Activated CD4-positive, alpha-beta T cell treated with anti-CD3 and anti-CD28 coated beads for 24 hours (primary cell): ENCODE results near the gene RCBTB1.

Experiments
- DNase-seq, 2 donors: peaks; one replicate each; pipeline ENCODE4 v3.0.0-alpha.2; 2020; ENCODE audit warnings: low read depth in 2 of 2

RCBTB1 gene

DNA sequence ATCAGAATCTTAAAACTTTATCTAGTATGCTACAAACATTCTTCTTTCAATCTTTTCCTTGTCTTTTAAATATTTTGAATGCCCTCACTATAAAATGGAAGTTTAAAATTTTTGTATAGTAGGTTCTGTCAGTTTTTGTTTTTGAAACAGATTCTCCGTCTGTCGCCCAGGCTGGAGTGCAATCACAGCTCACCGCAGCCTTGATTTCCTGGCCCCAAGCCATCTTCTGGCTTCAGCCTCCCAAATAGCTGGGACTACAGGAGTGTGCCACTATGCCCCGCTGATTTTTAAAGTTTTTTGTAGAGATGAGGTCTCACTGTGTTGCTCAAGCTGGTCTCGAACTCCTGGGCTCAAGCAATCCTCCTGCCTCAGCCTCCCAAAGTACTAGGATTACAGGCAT is 68.9 kb downstream of the RCBTB1 start:
- no peak for DNase-seq

DNA sequence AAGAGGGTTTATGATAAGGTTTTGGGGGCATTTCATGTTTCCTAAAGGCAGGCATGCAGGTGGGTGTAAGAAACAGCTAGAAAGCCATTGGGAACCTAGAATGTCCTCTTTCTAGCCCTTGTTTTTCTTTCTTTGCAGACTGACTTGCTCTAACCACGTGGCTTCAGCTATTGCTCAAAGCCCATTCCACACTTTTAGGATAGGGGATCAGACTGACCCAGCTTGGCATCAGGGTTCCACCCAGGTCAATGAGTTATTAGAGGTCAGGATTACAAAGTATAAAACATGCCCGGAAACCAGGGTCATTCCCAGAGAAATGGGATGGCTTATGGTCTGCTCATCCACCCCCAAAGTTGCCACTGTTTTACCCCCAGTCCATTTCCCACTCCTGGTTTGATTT is 72.8 kb downstream of the RCBTB1 start:
- DNase-seq = no peak

DNA sequence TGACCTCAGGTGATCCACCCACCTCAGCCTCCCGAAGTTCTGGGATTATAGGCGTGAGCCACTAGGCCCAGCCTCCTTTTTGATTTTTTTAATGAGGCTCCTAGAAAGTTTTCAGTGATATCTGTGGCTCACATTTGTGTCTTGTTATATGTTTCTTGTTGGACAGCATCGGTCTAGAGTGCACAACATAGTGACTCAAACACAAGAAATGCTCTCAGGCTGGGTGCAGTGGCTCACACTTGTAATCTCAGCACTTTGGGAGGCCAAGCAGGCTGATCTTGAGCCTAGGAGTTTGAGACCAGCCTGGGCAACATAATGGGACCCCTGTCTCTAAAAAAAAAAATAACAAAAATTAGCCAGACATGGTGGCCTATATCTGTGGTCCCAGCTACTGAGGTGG is 81.4 kb downstream of the RCBTB1 start:
- no peak for DNase-seq

DNA sequence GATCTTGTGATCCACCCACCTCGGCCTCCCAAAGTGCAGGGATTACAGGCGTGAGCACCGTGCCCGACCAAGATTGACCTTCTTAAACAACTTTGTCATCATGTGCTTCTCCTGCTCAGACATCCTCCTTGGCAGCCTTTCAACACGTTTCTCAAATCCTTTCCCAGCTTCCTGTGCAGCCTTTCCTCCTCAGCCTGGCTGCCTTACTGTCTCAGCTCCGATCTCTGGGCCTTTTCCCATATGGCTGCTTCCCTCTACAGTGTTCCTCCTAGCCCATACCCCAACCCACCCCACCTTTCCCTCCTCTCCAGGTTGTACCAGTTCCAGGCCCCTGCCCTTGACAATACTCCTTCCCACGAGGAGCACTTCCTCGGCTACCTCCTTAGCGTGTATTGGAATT is 82.4 kb downstream of the RCBTB1 start:
- DNase-seq = no peak

DNA sequence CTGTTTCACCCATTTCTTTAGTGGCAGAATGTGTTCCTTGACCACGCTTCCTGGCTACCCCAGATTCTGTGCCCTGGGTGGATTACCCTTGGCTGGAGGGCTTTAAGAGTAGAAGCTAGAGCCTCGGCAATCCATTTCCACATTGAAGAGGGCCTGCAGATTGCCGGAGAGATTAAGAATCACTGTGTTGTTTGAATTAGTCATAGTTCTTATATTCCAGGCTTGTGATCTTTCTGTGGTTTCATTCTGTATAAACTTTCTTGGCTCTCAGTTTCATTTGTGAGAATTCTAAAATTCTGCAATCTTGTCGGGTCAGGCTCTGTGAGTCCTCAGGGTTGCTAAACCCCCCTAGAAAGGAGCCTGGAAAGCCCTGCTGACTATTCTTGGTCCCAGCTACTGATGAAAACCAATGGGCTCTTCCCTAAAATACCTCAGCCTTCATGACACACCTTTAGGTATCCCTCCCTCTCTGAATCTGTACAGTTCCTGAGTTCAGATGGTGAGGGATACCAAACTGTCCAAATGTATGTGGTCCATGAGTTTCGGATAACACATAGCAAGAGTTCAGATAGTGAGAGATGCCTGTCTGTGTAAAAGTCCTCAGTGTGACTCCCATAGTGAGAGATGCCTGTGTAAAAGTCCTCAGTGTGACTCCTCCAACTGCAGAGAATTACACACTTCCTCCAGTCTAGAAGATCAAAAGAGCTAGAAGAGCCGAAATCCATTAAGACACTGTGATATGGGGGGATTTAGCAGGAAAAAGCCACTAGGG is 85.3 kb downstream of the RCBTB1 start:
- DNase-seq = no peak

DNA sequence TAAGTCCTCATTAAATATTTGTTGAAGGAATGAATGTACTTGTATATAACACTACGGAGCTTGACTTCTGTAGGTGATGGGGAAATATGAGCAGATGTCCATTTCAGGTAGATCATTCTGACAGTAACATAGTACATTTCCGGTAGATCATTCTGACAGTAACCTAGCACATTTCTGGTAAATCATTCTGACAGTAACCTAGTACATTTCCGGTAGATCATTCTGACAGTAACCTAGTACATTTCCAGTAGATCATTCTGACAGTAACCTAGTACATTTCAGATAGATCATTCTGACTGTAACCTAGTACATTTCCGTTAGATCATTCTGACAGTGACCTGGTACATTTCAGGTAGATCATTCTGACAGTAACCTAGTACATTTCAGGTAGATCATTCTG is 87.2 kb downstream of the RCBTB1 start:
- no peak for DNase-seq

DNA sequence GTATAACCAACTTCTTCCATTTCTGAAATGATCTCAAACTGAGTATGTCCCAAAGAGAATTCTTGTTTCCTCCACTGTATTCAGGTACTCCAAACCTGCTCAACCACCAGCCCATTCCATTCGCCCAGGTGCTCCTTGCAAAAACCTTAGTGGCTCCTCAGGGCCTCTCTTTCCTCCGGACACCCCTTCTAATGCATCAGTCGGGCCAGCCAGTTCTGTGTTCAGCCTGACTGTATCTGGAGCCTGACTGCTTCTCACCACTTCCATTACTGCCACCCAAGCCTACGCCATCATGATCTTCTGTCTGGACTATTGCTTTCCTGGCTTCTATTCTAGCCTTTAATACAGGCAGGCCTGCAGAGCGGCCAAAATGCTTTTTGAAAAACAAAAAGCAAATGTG is 88.1 kb downstream of the RCBTB1 start:
- DNase-seq = no peak

DNA sequence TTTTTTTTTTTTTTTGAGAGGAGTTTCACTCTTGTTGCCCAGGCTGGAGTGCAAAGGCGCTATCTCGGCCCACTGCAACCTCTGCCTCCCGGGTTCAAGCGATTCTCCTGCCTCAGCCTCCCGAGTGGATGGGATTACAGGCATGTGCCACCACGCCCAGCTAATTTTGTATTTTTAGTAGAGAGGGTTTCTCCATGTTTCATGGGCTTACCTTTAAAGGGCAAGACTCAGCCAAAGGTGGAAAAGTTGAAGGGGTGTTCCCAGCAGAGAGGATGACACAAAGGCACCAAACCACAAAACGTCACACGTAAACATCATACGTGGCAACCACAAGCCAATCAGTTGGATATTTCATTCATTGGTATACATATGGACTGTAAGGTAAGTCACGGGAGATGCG is 88.5 kb downstream of the RCBTB1 start:
- peak in 1 of 2 donors; percentile 33 for DNase-seq

DNA sequence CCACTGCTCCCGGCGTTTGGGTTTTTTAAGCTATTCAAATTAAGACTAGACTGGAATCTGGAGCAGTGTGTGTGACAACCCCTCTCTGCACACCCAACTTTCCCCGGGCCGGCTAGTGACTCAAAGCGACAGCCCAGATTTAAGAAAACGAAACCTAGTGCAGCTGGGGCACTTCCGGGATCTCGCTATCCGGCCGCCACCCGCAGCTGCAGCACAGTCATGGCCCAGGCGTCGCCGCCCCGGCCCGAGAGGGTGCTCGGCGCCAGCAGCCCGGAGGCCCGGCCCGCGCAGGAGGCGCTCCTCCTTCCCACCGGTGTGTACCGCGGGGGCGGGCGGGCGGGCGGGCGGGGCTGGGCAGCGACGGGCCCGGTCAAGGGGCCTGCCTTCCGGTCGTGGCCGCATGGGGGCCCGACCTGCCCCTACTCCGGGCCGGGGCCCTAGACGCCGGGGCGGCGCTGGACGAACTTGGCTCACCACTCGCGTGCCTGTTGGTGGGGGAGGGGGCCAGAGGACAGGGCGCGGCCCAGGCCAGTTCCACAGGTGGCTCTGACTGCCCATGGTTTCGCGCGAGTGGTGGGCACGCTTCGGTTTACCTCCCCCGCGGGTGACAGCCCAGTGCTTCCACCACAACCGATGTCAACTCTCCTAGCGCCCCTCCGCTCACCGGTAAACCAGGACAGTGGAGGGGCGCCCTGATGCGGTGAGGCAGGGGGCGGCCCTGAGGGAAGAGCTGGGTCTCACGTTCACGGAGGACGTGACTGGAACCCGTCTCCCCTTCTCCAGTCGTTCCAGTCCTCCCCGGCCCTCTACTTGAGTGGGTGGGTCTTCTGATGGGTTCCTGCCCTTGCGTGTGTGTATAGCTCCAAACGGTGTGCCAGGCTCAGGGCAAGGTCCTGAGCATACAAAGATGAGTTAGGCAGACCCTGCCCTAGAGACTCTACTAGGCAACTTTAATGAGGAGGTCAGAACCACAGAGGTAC is 89.3 kb downstream of the RCBTB1 start, which contains the start of gene PHF11:
PHF11 (plus strand) TSS at position 171 of the 980 bp plus-strand sequence; CDS start at position 220, 49 bp downstream.
- DNase-seq = peak; percentile 78 to 82

DNA sequence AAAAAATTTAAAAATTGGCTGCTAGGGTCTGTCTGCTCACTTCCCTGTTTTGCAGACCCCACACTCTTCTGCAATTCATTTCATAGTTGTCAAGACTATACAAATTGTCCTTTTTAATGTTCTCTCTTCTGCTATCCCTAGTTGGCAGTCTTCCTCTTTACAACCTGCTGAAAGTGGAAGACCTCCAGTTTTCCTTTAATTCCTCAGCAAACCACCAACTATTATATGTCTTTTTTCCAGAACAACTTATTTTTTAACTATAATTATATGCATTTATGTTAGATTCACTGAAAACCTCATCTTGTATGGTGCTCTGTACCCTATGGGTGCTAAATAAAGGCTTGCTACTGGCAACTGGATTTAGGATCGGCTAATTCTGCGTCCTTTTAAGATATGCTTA is 90.7 kb downstream of the RCBTB1 start:
- no peak for DNase-seq

DNA sequence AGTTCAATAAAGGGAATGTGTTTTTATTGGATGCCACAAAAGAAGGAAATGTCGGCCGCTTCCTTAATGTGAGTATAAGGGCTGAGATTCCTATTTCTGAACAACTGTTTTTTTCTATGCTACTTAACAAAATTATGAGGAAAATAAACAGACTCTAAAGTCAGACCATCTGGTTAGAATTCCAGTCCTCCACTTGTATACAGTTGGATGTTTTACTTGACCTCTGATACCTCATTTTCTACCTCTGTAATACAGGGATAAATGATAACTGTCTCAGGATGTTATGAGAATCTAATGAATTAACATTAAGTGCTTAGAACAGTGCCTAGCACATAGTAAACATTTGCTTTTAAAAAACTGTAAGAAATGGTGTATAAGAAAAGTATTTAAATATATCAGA is 96.8 kb downstream of the RCBTB1 start:
- DNase-seq = no peak
